Heart right ventricle (tissue), 16 donors: ENCODE measurements around the gene LTBP1. TPM values are rescaled to one million over a fixed set of nuclear protein-coding genes. Genes with fewer than 3 reads are reported as not detected.

Experiments used
- ATAC-seq, 8 donors: fragments of 200-7000 bp; cut with Tn5 transposase; one replicate each; pipeline ENCODE4 v1.9.1; 2020; ENCODE audit warnings: mild to moderate bottlenecking in 8 of 8, moderate library complexity in 8 of 8, moderate number of reproducible peaks in 1 of 8
- DNase-seq, 2 donors: peaks; one replicate each; pipeline ENCODE4 v3.0.0-alpha.2; 2020
- H3K27ac ChIP-seq, 10 donors: fragments of 200-600 bp; sonication (generic) in 2 of 10; one replicate each; pipeline versions ENCODE4 v1.5.0 to v1.8.0; 2020 to 2022; ENCODE audit warnings: mild to moderate bottlenecking in 3 of 10
- H3K27me3 ChIP-seq, 7 donors: fragments of 200-600 bp; one replicate each; pipeline ENCODE4 v1.8.0; 2021 to 2022; ENCODE audit warnings: mild to moderate bottlenecking in 2 of 7
- H3K36me3 ChIP-seq, 9 donors: fragments of 200-600 bp; sonication (generic) in 1 of 9; one replicate each; pipeline versions ENCODE4 v1.5.0 to v1.8.0; 2020 to 2022; ENCODE audit warnings: mild to moderate bottlenecking in 2 of 9
- H3K4me1 ChIP-seq, 9 donors: fragments of 200-600 bp; sonication (generic) in 1 of 9; one replicate each; pipeline versions ENCODE4 v1.5.0 to v1.8.0; 2020 to 2022; ENCODE audit warnings: mild to moderate bottlenecking in 4 of 9
- H3K4me3 ChIP-seq, 10 donors: fragments of 200-600 bp; sonication (generic) in 2 of 10; one replicate each; pipeline versions ENCODE4 v1.5.0 to v1.8.0; 2020 to 2022; ENCODE audit warnings: mild to moderate bottlenecking in 7 of 10, moderate library complexity in 2 of 10
- H3K9me3 ChIP-seq, 11 donors: fragments of 200-600 bp in 10 of 11; sonication (generic) in 2 of 11; one replicate each; pipeline versions ENCODE4 v1.5.0 to v1.8.0; 2013 to 2022; ENCODE audit warnings: mild to moderate bottlenecking in 2 of 11, control low read depth in 1 of 11, moderate library complexity in 1 of 11
- WGBS, 2 donors: extraction: QIAGEN DNeasy Blood & Tissue Kit; methylation state at CpG; one replicate each; pipeline ENCODE4 v1.1.7; 2013; ENCODE audit warnings: inconsistent platforms in 1 of 2; 5-methylcytosine and 5-hydroxymethylcytosine counted together
- intact Hi-C, 10 donors: fragments of 100-400 bp; cut with DNase I; formaldehyde crosslinking; loops; one replicate each; pipeline versions ENCODE4 v1.11.1 to v1.14.2; 2022
- polyA plus RNA-seq, 2 donors: library from polyadenylated mRNA; stranded (reverse); fragments of 200-250 nt; gene quantifications; one replicate each; pipeline ENCODE4 v1.2.3, GENCODE V29; 2013
- total RNA-seq, 10 donors: library from RNA; stranded (reverse); fragmentation: NEBNext Ultra II Directional in 3 of 10; extraction: Animal tissue kit (Norgen Biotek cat#: 25700) in 3 of 10; gene quantifications; one replicate each; pipeline versions ENCODE4 v1.2.1 to v1.2.4, GENCODE V29; 2021 to 2023
- TF ChIP-seq, protein P1 (sequence below), 9 donors: fragments of 200-600 bp; sonication (generic) in 2 of 9; IDR thresholded peaks; one replicate each; pipeline versions ENCODE4 v1.5.0 to v1.8.0; 2021 to 2022; ENCODE audit warnings: antibody characterized with exemption in 9 of 9, mild to moderate bottlenecking in 5 of 9, moderate library complexity in 1 of 9
- donor health status: Arrhythmogenic right ventricular cardiomyopathy.
- donor health status: ischemic (EF 13 %, LVEDD 7.1; RV severe dilation, severe dysfunction).
- donor health status: healthy with polysubstance abuse.
- donor health status: DM: no; HTN: yes; CAD: no.
- donor health status: DM: no; HTN: no; CAD: no.
- donor health status: ischemic (EF 25% LVEDD 6.9; RV normal size, moderate dysfunction).
- donor health status: ischemic (EF 25% LVEDD 5.7; RV mildly dilated, moderate dysfunction).
- donor health status: healthy.
- donor health status: DM: yes; HTN: yes; CAD: no.
- donor health status: Ischemic cardiomyopathy.
- donor health status: ischemic (EF 35%, LVEDD 5.7; RV mildly dilated, moderate dysfunction).
- donor health status: nonischemic (EF 11% LVEDD 7.7; RV severe dilation, severe dysfunction).
- donor health status: DM: yes; HTN: yes; CAD: no.
- donor health status: PGD.
- donor health status: ischemic (EF 29% LVEDD 5.4; RV normal size, mild dysfunction).
- donor health status: nonischemic (EF 23%, LVEDD 6.1; RV moderate dilation, normal function).

Gene LTBP1
- total and polyA plus RNA-seq, 12 donors = 22.4 to 164 (median 84.3) TPM

DNA sequence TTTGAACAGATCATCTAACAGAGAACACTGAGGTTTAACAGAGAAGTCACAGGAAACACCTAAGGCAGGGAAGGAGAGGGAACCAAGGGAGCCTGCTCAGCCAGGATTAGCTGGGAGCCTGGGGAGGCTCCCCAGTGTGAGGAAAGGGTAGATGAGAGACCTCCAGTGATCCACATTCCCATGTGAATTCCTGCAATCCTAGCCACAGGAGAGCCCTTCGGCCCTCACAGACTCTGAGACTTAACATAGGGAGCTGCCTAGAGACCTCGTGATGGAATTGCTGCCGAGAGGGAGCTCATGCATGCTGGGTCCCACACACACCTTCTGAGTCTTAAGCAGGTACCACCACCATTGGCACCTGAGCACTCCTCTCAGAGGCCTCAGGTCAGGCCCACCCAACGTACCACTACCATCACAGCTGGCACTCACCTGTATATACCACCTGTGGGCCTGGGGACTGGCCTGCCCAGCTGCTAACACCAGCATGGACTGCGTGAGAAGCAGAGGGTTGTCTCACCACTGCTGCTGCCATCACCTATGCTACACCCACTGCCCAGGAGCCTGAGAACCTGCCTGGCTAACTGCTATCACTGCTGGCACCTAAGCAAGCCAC lies 303.8 kb downstream of the LTBP1 start:
- intact Hi-C loops = no loop called here
- WGBS, 2 donors = 95 to 96% methylated on average over 5 of the region's 5 CpGs
- Histone ChIP-seq H3K4me3 (no peak overlapping the region), H3K9me3 (no peaks in the 10 kb centered on the region), H3K4me1 (peaks cover 0 to 7% (median 0%) of the 10 kb centered on the region in 9 donors), H3K36me3 (peaks cover 0 to 44% (median 4%) of the 10 kb centered on the region in 9 donors), H3K27me3 (no peaks in the 10 kb centered on the region), H3K27ac (no peak overlapping the region)
- peak in 2 of 8 donors; percentile 42 to 53 for ATAC-seq
- DNase-seq = no peak
- TF ChIP-seq, protein P1, sequence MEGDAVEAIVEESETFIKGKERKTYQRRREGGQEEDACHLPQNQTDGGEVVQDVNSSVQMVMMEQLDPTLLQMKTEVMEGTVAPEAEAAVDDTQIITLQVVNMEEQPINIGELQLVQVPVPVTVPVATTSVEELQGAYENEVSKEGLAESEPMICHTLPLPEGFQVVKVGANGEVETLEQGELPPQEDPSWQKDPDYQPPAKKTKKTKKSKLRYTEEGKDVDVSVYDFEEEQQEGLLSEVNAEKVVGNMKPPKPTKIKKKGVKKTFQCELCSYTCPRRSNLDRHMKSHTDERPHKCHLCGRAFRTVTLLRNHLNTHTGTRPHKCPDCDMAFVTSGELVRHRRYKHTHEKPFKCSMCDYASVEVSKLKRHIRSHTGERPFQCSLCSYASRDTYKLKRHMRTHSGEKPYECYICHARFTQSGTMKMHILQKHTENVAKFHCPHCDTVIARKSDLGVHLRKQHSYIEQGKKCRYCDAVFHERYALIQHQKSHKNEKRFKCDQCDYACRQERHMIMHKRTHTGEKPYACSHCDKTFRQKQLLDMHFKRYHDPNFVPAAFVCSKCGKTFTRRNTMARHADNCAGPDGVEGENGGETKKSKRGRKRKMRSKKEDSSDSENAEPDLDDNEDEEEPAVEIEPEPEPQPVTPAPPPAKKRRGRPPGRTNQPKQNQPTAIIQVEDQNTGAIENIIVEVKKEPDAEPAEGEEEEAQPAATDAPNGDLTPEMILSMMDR (IDR thresholded peaks at IDR 0.05) = no peak

DNA sequence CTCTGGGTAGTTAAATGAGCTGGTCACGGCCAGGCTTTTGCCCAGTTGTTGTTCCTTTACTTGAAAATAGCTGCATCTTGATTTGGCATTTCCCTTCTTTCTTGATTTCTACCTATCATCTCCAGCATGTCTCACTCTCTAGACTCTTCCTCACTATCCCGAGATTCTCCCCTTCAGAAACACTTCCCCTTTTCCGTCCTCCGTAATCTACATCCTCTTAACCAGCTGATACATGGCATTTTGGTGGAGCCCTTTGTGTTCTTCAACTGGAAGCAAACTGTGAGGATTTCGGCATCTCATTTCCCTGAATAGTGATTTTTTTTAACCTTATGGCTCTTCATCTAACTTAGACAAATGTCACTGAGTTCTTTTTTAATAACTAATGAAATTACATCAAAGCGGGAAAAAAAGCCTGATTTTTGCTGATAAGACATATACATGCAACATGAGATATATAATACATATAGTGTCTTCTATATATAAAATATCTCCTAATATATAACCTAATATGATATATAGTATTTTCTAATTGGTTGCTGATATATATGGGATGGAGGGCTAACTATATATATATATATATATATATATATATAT lies 309.5 kb downstream of the LTBP1 start:
- peaks cover 0 to 9% (median 0%) of the 10 kb centered on the region in 9 donors for H3K4me1 ChIP-seq
- H3K27me3 ChIP-seq = no peaks in the 10 kb centered on the region
- WGBS, 2 donors = 83 to 92% methylated on average over 6 of the region's 6 CpGs
- no peaks in the 10 kb centered on the region for H3K9me3 ChIP-seq
- DNase-seq (no peak), ATAC-seq (no peak)
- no peak overlapping the region for H3K4me3 ChIP-seq
- intact Hi-C loops = no loop called here
- TF ChIP-seq, protein P1 (IDR thresholded peaks at IDR 0.05) = no peak
- peaks cover 0 to 44% (median 6%) of the 10 kb centered on the region in 9 donors for H3K36me3 ChIP-seq
- H3K27ac ChIP-seq = no peak overlapping the region

DNA sequence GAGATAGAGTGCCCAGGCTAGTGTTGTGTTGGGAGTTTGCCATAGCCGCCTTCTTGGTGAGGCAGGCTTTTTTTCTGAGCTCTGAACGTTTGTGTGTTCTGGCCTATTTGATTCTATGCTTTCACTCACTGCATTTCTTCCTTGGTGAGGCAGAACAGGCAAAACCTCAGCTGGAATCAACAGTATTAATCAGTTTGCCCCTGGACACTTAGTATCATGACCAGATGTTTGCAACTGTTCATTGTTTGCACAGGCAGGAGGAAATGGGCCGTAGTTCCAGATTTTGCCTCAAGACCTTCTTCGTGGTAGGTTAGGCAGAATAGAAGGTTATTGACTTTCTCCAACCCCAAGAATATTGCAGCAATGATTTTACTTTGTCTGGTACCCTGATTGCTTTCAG lies 311.6 kb downstream of the LTBP1 start:
- intact Hi-C loops = no loop called here
- Histone ChIP-seq H3K27me3 (no peaks in the 10 kb centered on the region), H3K4me1 (peaks cover 0 to 12% (median 0%) of the 10 kb centered on the region in 9 donors), H3K27ac (peak overlapping the region in 2 of 10 donors; percentile 22 to 31), H3K4me3 (no peak overlapping the region), H3K9me3 (no peaks in the 10 kb centered on the region), H3K36me3 (peaks cover 0 to 35% (median 6%) of the 10 kb centered on the region in 9 donors)
- WGBS, 2 donors = 72 to 75% methylated on average over 4 of the region's 4 CpGs
- TF ChIP-seq, protein P1 (IDR thresholded peaks at IDR 0.05) = no peak
- peak in 4 of 8 donors; percentile 11 to 55 (median 38) for ATAC-seq
- DNase-seq = no peak

DNA sequence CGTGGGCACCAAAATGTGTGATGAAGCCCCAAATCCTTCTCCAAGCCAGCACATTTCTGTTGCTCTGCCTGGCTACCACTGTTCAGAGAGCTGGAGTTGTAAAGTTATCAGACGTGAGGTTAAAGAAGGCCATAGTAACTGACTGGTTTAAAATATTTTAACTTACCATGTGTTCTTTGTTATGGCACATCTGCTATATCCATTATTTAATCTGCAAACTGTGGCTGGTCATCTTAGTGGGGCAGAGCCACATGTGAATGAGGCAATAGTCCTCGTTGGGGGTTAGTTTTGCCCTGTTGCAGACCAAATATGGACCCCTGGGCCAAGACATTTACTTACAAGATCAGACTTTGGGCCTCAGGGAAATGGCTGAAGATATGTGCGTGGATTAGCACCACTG lies 315.3 kb downstream of the LTBP1 start:
- TF ChIP-seq, protein P1 (IDR thresholded peaks at IDR 0.05) = no peak

More for the DNA sequence above, 315.3 kb downstream of the LTBP1 start:
- Histone ChIP-seq H3K4me1 (peaks cover 0 to 12% (median under 1%) of the 10 kb centered on the region in 9 donors), H3K9me3 (peaks cover 0 to 12% (median 0%) of the 10 kb centered on the region in 11 donors), H3K36me3 (peaks cover 0 to 53% (median 20%) of the 10 kb centered on the region in 9 donors), H3K27me3 (no peaks in the 10 kb centered on the region), H3K4me3 (no peak overlapping the region), H3K27ac (peak overlapping the region in 1 of 10 donors; percentile 4)
- ATAC-seq = no peak
- 87 to 89% methylated on average over 4 of the region's 4 CpGs for WGBS, 2 donors
- DNase-seq = no peak
- intact Hi-C loops = loop anchor here in 2 of 10 donors (10.0 kb wide), 2 partner anchors 147 to 217 kb away; no protein-coding TSS in a partner anchor
